ENCODE measurements around the gene MTERF4.

The MTERF4 gene

DNA sequence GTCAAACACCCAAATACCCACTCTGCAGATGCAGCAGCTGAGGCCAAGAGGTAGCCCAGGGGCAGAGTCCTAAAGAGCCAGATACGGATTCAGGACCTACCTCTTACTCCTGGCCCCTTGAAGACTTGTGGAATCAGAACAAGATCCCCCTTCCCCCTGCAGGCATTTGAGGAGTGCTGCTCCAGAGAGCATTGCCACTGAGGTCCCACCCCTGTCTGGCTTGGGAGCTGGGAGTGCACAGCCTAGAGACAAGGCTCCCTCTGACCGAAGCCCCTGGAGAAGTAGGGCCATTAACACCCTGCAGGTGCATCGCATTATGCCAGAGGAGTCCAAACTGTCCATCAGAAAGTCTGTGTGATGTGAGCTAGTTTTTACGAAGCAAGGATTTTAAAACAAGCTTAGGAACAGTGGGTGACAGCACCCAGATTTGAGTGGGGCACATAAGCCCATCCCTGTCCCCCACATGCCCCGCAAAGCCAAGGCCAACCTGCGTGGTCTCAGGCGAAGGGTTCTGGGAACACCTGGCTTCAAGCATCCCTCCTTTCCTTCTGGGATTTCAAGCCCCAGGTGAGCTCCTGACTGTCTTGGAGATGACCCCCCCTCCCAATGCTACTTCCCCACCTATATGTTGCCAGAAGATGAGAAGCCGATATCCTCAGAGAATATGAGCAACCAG, 48.4 kb downstream of the MTERF4 start:
- no peak for DNase-seq (ENCODE audit: low read depth, low spot score)
- H3K27ac ChIP-seq = no peak overlapping the region

DNA sequence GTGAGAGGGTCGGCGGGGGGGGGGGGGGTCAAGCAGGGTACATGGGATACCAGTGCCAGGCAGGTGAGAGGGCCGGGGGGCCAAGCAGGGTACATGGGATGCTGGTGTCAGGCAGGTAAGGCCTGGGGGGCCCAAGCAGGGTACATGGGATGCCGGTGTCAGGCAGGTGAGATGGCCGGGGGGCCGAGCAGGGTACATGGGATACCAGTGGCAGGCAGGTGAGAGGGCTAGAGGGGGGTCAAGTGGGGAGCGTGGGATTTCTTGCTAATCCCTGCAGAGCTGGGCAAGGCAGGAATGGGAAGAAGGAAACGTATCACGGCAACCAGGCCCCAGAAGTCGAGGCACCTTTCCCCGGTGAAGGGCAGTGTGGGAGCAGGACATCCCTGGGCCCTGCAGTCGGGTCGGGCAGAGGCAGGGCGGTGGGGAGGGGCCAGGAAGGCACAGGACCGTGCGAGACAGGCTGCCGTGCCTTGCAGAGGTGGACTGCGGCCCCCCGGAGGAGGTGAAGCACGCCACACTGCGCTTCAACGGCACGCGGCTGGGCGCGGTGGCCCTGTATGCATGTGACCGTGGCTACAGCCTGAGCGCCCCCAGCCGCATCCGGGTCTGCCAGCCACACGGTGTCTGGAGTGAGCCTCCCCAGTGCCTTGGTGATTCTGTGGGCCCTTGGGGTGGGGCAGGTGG, 49.3 kb downstream of the MTERF4 start:
- no peak for DNase-seq (ENCODE audit: low read depth, low spot score)
- H3K27ac ChIP-seq = no peak overlapping the region

DNA sequence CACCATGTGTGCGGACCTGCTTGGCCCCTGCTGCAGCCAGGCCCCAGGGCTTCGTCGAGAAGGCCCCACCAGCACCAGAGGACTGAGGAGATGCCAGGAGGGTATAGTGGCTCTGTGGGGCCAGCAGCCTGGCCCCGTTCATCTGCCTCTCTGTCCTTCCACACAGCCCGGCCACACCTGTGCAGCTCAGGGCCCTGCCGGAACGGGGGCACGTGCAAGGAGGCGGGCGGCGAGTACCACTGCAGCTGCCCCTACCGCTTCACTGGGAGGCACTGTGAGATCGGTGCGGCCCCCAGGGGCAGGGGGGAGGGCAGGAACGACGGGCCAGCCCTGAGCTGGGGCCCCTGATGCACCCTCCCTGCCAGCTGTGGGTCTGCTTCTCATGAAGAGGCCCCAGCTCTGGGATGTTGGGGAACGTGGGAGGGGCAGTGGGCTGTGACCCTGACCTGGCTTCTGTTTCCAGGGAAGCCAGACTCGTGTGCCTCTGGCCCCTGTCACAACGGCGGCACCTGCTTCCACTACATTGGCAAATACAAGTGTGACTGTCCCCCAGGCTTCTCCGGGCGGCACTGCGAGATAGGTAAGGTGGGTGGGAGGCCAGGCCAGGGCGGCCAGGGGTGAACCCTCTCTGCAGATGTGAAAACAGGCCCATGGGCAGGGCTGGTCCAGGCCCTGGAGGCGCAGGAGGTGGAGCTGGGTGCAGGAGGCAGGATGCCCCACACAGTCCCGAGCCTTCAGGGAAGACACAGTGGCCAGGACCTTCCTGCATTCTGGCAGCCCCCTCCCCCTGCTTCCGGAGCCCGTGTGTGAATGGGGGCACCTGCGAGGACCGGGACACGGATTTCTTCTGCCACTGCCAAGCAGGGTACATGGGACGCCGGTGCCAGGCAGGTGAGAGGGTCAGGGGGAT, 50.3 kb downstream of the MTERF4 start:
- H3K27ac ChIP-seq = no peak overlapping the region
- no peak for DNase-seq (ENCODE audit: low read depth, low spot score)

DNA sequence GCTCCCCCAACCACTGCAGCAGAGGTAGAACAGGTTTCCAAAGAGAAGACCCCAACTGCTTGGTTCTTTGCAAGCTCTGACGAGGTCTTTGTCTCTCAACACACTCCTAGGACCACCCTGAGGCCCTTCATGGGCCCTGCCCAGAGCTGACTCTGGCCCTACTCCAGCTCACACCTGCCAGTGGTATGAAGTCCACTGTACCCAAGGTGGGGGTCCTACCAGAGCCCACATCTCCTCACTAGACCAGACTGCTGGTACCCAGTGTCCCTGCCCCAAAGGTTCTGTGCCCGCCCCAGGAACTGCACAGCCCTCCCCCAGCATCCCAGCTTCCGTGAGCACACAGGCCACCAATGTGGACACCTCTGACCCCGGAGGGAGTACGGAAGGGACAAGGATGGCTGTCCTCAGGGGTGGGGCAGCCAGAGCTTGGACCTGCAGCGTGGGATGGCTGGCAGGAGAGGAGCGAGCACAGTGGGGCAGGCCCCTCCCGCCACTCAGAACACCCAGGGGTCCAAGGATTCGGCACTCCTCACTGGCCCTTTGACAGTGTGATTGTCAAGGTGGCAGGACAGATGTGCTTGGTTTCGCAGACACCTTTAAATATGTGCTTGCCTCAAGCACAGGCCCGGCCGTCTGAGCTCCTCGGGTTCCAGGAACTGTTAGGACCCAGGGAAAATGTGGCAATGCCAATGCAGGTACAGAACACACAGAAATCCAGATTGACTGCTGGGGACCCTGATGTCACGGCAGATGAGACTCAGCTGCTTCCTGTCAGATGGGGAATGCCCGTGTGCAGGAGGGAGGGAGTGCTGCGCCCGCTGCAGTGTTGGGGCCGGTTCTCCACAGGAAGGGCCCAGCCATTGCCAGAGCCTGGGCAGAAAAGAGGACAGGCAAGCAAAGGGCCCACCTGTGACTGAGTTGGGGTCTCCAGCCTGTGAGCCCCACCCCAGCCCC, 51.2 kb downstream of the MTERF4 start:
- no peak for DNase-seq (ENCODE audit: low read depth, low spot score)
- no peak overlapping the region for H3K27ac ChIP-seq

DNA sequence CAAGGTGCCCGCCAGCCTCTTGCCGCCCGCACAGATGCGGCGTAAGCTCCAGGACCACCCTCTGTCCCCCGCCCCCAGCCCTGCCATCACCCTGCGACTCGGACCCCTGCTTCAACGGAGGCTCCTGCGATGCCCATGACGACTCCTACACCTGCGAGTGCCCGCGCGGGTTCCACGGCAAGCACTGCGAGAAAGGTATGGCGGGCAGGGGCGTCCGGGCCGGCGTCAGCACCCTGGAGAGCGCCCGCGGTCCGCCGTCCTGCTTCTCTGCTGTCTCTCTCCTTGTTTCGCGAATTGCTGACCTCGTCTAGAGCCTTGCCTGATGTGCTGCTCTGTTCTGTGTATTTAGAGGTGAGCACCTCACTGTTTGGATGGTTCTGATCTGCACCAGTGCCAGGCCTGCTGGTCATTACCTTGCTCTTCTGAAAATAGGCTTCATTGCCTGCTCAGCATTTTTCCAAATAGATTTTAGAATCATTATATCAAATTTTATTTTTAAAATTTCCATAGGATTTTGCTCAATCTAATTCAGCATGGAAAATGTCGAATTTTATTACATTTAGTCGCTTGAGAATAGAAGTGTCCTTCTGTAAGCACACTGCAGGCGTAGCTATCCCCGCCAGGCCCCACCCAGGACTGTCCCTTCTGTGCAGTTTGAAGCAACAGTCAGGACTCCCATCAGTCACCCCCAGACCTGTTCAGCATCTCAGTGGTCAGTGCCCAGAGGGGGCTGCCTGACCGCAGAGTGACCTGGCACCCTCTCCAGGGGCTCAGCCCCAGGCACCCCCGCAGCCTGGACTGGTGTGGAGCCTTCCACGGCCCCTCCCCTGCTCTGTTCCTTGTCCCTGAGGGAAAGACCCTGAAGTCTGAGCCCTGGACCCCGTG, 52.1 kb downstream of the MTERF4 start:
- no peak overlapping the region for H3K27ac ChIP-seq
- no peak for DNase-seq (ENCODE audit: low read depth, low spot score)

DNA sequence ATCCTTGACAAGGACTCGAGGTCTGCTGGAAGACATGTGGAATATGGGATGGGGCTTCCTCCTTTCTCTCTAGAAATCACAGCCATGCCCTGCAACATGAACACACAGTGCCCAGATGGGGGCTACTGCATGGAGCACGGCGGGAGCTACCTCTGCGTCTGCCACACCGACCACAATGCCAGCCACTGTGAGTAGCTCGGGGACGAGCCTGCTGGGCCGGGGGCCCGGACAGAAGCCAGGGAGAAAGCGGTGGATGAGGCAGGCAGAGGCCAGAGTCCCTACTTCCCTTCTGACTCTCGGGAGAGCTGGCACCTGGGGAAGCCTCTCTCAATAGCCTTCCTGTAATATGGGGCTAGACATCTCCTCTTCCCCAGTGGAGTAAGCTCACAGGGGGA, 53.1 kb downstream of the MTERF4 start:
- H3K27ac ChIP-seq = no peak overlapping the region

DNA sequence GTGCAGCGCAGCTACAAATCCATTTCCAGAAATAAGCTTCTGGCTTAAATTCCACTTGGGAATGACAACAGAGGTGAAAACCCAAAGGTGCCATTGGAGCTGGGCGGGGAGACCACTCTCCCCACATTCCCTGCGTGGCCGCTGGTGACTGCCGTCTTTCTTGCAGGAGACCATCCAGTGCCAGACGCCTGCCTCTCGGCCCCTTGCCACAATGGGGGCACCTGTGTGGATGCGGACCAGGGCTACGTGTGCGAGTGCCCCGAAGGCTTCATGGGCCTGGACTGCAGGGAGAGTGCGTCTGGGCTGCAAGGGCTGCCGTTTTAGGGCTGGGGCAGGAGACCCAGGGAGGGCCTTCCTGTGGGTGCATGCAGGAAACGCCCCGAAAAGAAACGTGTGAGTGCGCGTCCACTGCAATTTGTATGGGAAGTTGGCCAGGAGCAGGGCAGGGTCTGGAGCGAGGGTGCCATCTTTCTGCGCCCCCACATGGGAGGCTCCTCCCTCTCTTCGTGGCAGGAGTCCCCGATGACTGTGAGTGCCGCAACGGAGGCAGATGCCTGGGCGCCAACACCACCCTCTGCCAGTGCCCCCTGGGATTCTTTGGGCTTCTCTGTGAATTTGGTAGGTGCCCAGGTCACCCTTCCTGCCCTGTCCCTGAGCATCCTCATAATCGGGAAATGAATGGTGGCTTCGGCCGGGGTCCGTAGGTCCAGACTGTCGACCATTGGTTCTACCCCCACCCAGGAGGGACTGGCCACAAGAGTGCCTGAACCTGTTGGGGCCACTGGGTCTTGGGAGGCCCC, 53.7 kb downstream of the MTERF4 start:
- H3K27ac ChIP-seq = no peak overlapping the region
- DNase-seq (ENCODE audit: low read depth, low spot score) = no peak

More for the DNA sequence above, 53.1 kb downstream of the MTERF4 start:
- no peak for DNase-seq (ENCODE audit: low read depth, low spot score)

DNA sequence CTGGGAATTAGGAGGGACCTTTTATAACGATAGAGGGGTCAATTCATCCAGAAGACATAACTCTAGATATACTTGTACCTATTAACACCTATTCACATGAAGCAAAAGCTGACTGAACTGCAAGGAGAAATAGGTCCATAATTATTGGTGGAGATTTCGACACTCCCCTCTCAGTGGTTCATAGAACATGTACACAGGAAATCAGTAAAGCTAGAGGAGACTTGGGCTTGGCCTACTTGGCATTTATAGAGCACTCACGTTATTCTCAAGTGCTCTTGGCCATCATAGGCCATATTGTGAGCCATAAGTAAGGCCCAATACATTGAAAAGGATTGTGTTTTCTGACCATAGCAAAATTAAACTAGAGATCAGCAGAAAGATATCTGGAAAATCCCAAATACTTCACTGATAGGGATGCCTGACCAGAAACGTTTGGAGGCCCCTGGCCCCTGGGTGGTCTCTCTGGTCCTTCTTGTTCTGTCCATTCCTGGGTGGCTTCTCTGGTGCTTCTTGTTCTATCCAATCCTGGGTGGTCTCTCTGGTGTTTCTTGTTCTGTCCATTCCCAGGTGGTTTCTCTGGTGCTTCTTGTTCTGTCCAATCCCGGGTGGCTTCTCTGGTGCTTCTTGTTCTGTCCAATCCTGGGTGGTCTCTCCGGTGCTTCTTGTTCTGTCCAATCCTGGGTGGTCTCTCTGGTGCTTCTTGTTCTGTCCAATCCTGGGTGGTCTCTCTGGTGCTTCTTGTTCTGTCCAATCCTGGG, 54.7 kb downstream of the MTERF4 start:
- no peak overlapping the region for H3K27ac ChIP-seq
- DNase-seq (ENCODE audit: low read depth, low spot score) = no peak

Measured in epithelial cell of prostate (primary cell).